Loucy (cell line): ENCODE data around the gene RSPO4.

Source experiments
- H2AFZ ChIP-seq: fragments of 200-600 bp; sonication (generic); 2 replicates; pipeline ENCODE4 v1.6.0; 2016; ENCODE audit warnings: antibody characterized with exemption, mild to moderate bottlenecking, low read length, moderate library complexity
- H3F3A ChIP-seq: fragments of 200-600 bp; 2 replicates; pipeline ENCODE4 v1.6.0; 2016; ENCODE audit warnings: antibody characterized with exemption, low read depth, mild to moderate bottlenecking
- H3K27me3 ChIP-seq: fragments of 200-600 bp; sonication (generic); 2 replicates; pipeline ENCODE4 v1.6.1; 2014; ENCODE audit warnings: low read length, mild to moderate bottlenecking; ENCODE audit not compliant: insufficient read depth, poor library complexity, severe bottlenecking
- H3K36me3 ChIP-seq: fragments of 200-600 bp; sonication (generic); 2 replicates; pipeline ENCODE4 v1.6.1; 2016; ENCODE audit warnings: low read length; ENCODE audit not compliant: insufficient read depth
- H3K4me1 ChIP-seq: fragments of 200-600 bp; sonication (generic); 2 replicates; pipeline ENCODE4 v1.5.1; 2014; ENCODE audit warnings: low read length, mild to moderate bottlenecking; ENCODE audit not compliant: insufficient read depth, poor library complexity, severe bottlenecking
- H3K4me2 ChIP-seq: fragments of 200-600 bp; sonication (generic); 2 replicates; pipeline ENCODE4 v1.6.0; 2014; ENCODE audit warnings: antibody characterized with exemption, low read length, low read depth, mild to moderate bottlenecking; ENCODE audit not compliant: poor library complexity, severe bottlenecking
- H3K4me3 ChIP-seq: fragments of 200-600 bp; sonication (generic); 2 replicates; pipeline ENCODE4 v1.5.1; 2014; ENCODE audit warnings: low read length, mild to moderate bottlenecking, mixed read lengths; ENCODE audit not compliant: poor library complexity, severe bottlenecking
- H3K79me2 ChIP-seq: fragments of 200-600 bp; sonication (generic); 2 replicates; pipeline ENCODE4 v1.6.1; 2014; ENCODE audit warnings: low read length; ENCODE audit not compliant: insufficient read depth
- H3K9ac ChIP-seq: fragments of 200-600 bp; sonication (generic); 2 replicates; pipeline ENCODE4 v1.6.0; 2014; ENCODE audit warnings: mild to moderate bottlenecking, low read depth, low read length, moderate library complexity; ENCODE audit not compliant: poor library complexity, severe bottlenecking
- H3K9me2 ChIP-seq: fragments of 200-600 bp; sonication (generic); replicated peaks from 2 replicates; pipeline ENCODE4 v1.6.1; 2016; ENCODE audit warnings: low read depth, low read length, mixed read lengths
- H3K9me3 ChIP-seq: fragments of 200-600 bp; sonication (generic); 2 replicates; pipeline ENCODE4 v1.6.1; 2014; ENCODE audit warnings: mild to moderate bottlenecking, antibody characterized with exemption, low read length, low read depth; ENCODE audit not compliant: insufficient read depth
- H4K20me1 ChIP-seq: fragments of 200-600 bp; sonication (generic); 2 replicates; pipeline ENCODE4 v1.6.0; 2014; ENCODE audit warnings: antibody characterized with exemption, low read length, mild to moderate bottlenecking; ENCODE audit not compliant: insufficient read depth, poor library complexity, severe bottlenecking
- EZH2phosphoT487 ChIP-seq: fragments of 200-600 bp; IDR thresholded peaks from 2 replicates; pipeline ENCODE4 v1.6.1; 2018; ENCODE audit warnings: antibody characterized with exemption, mild to moderate bottlenecking, moderate library complexity, borderline replicate concordance
- TF ChIP-seq, protein P1 (sequence below): fragments of 200-600 bp; sonication (generic); conservative IDR thresholded peaks from 2 replicates; pipeline ENCODE4 v1.5.1; 2014; ENCODE audit warnings: mild to moderate bottlenecking, antibody characterized with exemption, low read length

RSPO4 gene

DNA sequence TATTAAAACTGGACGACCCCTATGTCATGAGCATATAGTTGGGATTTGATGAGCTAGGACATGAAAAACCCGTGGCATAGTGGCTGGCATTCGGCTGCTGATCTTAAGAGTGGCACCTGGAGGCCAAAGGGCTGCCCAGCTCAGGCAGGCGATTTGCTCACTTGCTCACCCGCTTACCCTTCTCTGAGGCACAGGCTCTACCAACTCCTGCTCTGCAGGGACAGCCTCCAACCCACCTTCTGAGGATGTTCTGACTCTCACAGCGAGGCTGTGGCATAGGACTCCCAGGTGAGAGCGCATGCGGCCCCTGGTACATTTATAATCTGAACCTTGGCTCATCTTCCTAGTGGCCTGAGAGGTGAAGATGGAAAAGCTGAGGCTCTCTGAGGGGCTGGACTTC lies 995 bp downstream of the RSPO4 start:
- no peaks in the 10 kb centered on the region for H3K9me2 ChIP-seq
- no peaks in the 10 kb centered on the region for H3K27me3 ChIP-seq
- H3K79me2 ChIP-seq = no peaks in the 10 kb centered on the region
- no peaks in the 10 kb centered on the region for H4K20me1 ChIP-seq
- no peak overlapping the region for H3K9ac ChIP-seq
- H3K9me3 ChIP-seq = no peaks in the 10 kb centered on the region
- no peak overlapping the region for H3K4me3 ChIP-seq
- H3K4me1 ChIP-seq = no peaks in the 10 kb centered on the region
- H3K36me3 ChIP-seq = no peaks in the 10 kb centered on the region
- no peak for TF ChIP-seq EZH2phosphoT487
- TF ChIP-seq, protein P1, sequence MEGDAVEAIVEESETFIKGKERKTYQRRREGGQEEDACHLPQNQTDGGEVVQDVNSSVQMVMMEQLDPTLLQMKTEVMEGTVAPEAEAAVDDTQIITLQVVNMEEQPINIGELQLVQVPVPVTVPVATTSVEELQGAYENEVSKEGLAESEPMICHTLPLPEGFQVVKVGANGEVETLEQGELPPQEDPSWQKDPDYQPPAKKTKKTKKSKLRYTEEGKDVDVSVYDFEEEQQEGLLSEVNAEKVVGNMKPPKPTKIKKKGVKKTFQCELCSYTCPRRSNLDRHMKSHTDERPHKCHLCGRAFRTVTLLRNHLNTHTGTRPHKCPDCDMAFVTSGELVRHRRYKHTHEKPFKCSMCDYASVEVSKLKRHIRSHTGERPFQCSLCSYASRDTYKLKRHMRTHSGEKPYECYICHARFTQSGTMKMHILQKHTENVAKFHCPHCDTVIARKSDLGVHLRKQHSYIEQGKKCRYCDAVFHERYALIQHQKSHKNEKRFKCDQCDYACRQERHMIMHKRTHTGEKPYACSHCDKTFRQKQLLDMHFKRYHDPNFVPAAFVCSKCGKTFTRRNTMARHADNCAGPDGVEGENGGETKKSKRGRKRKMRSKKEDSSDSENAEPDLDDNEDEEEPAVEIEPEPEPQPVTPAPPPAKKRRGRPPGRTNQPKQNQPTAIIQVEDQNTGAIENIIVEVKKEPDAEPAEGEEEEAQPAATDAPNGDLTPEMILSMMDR = no peak
- H2AFZ ChIP-seq = no peak overlapping the region
- no peaks in the 10 kb centered on the region for H3F3A ChIP-seq
- no peak overlapping the region for H3K4me2 ChIP-seq

DNA sequence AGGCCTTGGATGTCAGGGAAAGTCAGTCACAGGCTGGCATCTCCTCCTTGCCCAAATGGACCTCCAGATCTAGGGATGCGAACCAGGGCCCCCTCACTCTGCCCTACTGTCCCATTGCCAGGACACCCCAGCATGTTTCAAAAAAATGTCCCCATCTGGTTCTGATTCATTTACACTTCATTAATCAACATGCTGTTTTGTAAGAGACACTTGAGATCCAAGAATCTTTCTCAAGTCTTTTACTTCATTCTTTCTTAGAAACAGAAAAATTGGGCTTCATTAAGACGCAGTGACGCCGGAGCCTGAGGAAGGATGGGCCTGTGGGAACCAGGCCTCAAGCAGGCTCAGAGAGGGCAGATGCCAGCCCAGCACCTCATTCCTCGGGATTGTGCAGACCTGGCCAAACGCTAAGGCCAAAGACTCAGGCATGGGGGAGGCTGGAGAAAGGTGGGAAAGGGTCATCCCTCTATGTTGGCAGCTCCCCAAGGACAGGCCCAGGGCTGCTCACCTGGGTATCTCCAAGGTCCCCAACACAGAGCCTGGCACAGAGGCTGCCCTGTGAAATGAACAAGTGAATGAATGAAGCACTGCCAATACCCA lies 3.8 kb downstream of the RSPO4 start:
- Histone ChIP-seq H3K36me3 (no peaks in the 10 kb centered on the region), H3K9me2 (no peaks in the 10 kb centered on the region), H3K9ac (no peak overlapping the region), H3K4me1 (no peaks in the 10 kb centered on the region), H3K9me3 (no peaks in the 10 kb centered on the region), H3K4me2 (no peak overlapping the region), H3F3A (no peaks in the 10 kb centered on the region), H3K79me2 (no peaks in the 10 kb centered on the region), H2AFZ (no peak overlapping the region), H3K4me3 (no peak overlapping the region), H3K27me3 (no peaks in the 10 kb centered on the region), H4K20me1 (no peaks in the 10 kb centered on the region)
- TF ChIP-seq, protein P1 = no peak

DNA sequence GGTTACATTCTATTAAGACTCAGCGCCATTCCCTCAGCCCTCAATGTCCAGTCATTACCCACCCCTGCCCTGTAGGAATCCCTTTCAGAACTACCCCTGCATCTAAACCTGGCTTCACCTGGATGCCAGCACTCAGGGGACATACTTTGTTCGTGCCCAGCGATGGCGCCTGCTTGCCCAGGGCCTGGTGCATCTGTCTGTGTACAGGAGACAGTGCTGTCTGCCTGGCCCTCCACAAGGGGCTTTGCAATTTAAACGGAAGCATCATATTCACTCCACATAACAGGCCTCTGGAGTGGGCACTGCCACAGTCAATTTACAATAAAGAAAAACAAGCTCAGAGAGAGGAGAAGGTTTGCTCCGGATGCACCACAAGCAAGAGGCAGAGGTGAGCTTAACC lies 4.6 kb downstream of the RSPO4 start:
- Histone ChIP-seq H3K4me1 (no peaks in the 10 kb centered on the region), H3K9ac (no peak overlapping the region), H4K20me1 (no peaks in the 10 kb centered on the region), H3K27me3 (no peaks in the 10 kb centered on the region), H3K36me3 (no peaks in the 10 kb centered on the region), H3K79me2 (no peaks in the 10 kb centered on the region), H3F3A (no peaks in the 10 kb centered on the region), H3K4me3 (no peak overlapping the region), H3K9me2 (no peaks in the 10 kb centered on the region), H3K9me3 (no peaks in the 10 kb centered on the region), H2AFZ (no peak overlapping the region), H3K4me2 (no peak overlapping the region)
- TF ChIP-seq, protein P1 = no peak
- no peak for TF ChIP-seq EZH2phosphoT487
